Urinary bladder (tissue), 4 donors: ENCODE measurements around the gene LPIN3. TPM values are rescaled to one million over a fixed set of nuclear protein-coding genes. Genes with fewer than 3 reads are reported as not detected.

Source experiments
- DNase-seq: peaks from one replicate; pipeline ENCODE4 v3.0.0-alpha.2; 2015; ENCODE audit errors: extremely low spot score
- H3K27ac ChIP-seq: one replicate; pipeline ENCODE4 v1.5.1; 2013; ENCODE audit warnings: low read depth, mild to moderate bottlenecking, moderate library complexity
- H3K36me3 ChIP-seq: one replicate; pipeline ENCODE4 v1.6.1; 2013; ENCODE audit warnings: mild to moderate bottlenecking, moderate library complexity; ENCODE audit not compliant: insufficient read depth
- H3K4me1 ChIP-seq: one replicate; pipeline ENCODE4 v1.6.1; 2013; ENCODE audit warnings: mild to moderate bottlenecking, moderate library complexity; ENCODE audit not compliant: insufficient read depth
- H3K4me3 ChIP-seq: one replicate; pipeline ENCODE4 v1.5.1; 2013; ENCODE audit warnings: low read depth, low read length
- WGBS: extraction: QIAGEN DNeasy Blood & Tissue Kit; methylation state at CpG from one replicate; pipeline ENCODE4 v1.1.7; 2013; 5-methylcytosine and 5-hydroxymethylcytosine counted together
- polyA plus RNA-seq: library from polyadenylated mRNA; stranded (reverse); fragments of 200-250 nt; gene quantifications from one replicate; pipeline ENCODE4 v1.2.3, GENCODE V29; 2013
- total RNA-seq: library from RNA; depleted of rRNA; stranded (reverse); fragments of >200 nt; gene quantifications from one replicate; pipeline ENCODE4 v1.2.3, GENCODE V29; 2014
- donor health status: healthy with polysubstance abuse.
- donor health status: healthy.

LPIN3 gene
- total and polyA plus RNA-seq, 2 donors = 4.7 to 10.8 TPM

DNA sequence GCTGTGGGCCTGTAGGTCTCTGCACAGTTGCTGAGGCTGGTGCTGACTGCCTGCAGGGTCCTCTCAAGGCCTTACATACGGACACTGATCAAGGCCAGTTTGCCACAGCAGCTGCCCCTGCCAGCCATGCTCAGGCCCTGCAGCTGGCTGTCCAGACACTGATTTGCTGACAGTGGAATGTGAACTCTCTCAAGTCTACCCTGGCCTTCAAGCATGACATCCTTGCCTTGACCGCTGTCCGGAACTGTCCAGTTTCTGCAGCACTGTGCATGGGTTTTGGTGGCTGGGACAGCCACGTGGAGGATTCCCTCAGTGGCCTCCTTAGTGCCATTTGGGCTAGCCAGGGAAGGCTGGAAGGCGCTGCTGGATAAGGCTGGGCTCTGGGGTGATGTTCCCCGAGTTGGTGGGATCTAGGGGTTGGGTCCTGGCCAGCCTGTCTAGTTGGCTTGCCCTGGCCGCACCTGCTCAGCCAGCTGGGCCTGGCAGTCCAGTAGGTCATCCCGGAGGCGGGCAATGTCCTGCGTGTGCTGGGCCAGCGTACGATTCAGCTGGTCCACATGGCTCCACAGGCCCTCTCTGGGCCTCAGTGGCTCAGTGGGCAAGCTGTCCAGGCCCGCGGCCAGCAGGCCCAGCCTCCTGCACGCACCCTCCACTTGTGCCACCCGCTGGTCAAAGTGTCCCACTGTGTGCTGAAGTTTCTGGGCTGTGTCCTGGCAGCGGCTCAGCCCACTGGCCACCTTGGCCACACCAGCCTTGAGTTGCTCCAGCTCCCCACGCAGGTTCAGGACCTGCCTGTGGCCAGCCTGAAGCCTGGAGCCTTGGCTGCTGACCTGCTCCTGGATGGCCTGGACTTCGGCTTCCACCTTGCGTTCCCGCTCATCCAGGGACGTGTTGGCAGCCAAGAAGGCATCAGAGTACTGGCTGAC lies 20.5 kb downstream of the LPIN3 start:
- WGBS = 92% methylated on average over 22 of the region's 22 CpGs
- DNase-seq = no peak
- Histone ChIP-seq H3K4me1 (no peaks in the 10 kb centered on the region), H3K27ac (no peak overlapping the region), H3K36me3 (no peaks in the 10 kb centered on the region), H3K4me3 (no peak overlapping the region)

- DNase-seq = no peak
- WGBS = 87% methylated on average over 45 of the region's 45 CpGs
- Histone ChIP-seq H3K36me3 (no peaks in the 10 kb centered on the region), H3K4me1 (no peaks in the 10 kb centered on the region), H3K4me3 (no peak overlapping the region), H3K27ac (no peak overlapping the region)
Measured at GRCh38 chr20:41361757-41362747, 21.4 kb downstream of the LPIN3 start.

DNA sequence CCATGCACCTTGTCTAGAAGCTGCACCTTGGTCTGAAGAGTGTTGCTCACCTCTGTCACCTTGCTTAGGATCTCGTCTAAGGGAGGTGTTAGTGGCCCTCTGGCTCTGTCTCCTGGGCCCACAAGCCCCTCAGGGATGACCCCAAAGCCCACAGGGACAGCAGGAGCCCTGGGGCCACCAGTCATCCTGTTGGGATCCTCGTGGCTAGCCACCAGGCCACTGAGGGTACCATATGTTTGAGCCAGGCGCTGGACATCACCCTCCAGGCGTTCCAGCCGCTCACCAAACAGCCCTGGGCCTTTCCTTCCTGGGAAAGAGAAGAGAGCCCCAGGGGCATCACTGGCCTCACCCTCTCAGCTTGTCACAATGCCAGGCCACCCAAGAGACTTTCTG lies 22.1 kb downstream of the LPIN3 start:
- Histone ChIP-seq H3K27ac (no peak overlapping the region), H3K4me1 (no peaks in the 10 kb centered on the region), H3K4me3 (no peak overlapping the region), H3K36me3 (no peaks in the 10 kb centered on the region)
- 94% methylated on average over 5 of the region's 5 CpGs for WGBS
- no peak for DNase-seq

GRCh38 chr20:41363601-41364000 lies 23.0 kb downstream of the LPIN3 start:
- H3K4me1 ChIP-seq = no peaks in the 10 kb centered on the region
- WGBS = 94% methylated on average over 7 of the region's 7 CpGs
- H3K4me3 ChIP-seq = no peak overlapping the region
- no peak overlapping the region for H3K27ac ChIP-seq
- DNase-seq = no peak
- no peaks in the 10 kb centered on the region for H3K36me3 ChIP-seq

DNA sequence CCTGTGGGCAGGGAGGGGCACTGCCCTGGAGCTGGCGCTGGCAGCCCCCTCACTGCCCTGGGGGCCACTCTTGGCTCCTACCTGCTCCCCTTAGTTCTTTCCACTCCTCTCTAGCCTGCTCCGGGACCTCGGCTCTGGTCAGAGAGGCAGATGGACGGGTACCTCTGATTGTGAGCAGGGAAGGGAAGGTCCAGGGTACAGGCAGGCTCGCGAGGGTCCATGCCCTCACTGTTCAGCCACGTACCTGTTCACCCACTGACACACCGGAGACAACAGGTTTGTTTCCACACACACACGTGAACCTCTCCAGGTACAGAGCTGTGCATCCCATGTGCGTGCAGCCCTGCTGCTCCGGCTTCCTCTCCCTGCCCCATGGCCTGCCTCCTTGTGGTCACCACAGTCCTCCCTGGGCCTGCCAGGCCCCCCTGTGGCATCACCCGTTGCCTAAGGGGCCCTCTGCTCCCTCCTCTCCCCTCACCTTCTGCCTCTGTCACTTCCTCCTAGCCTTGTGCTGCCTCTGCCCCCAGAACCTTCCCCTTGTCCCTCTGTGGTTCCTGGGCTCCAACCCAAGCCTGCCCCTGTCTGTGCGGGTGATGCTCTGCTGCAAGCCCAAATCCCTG lies 23.7 kb downstream of the LPIN3 start:
- no peak overlapping the region for H3K27ac ChIP-seq
- no peaks in the 10 kb centered on the region for H3K4me1 ChIP-seq
- 85% methylated on average over 13 of the region's 13 CpGs for WGBS
- no peak for DNase-seq
- H3K36me3 ChIP-seq = no peaks in the 10 kb centered on the region
- H3K4me3 ChIP-seq = no peak overlapping the region

GRCh38 chr20:41364967-41365765 lies 24.5 kb downstream of the LPIN3 start:
- Histone ChIP-seq H3K36me3 (no peaks in the 10 kb centered on the region), H3K4me3 (no peak overlapping the region), H3K27ac (no peak overlapping the region), H3K4me1 (no peaks in the 10 kb centered on the region)
- no peak for DNase-seq
- WGBS = 89% methylated on average over 19 of the region's 19 CpGs

DNA sequence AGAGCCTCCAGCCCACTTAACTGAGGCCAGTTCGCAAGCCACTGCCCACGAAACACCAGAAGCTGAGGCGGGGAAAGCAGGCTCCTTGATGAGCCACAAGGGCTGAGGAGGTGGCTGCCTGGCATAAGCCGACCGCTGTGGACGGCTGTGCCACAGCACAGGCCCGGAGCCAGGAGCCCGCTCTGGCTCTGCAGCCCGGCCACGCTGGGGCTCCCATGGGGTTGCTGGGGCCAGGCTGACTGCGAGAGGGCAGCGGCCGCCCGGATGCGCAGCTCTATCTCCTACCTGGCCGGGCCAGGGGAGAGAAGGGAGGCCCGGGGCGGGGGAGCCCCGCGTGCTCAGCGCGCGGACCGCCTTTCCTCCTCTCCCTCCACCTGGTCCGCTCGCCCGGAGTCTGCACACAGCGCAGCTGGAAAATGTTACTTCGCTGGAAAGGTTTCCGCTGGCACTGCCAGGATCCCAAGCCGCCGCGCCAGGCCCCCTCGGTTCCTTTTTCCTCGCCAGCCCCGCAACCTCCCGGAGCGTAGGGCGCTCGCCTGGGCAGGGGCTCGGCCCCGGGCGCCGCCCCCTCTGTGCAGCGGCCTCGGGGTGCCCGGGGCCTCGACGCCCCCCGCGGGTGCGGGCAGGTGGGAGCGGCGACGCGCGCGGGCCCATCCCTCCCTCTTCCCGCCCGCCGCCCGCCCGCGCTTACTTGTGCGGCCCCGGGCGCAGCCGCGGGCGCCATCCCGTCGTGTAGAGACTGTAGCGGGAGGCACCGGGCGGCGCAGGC lies 25.3 kb downstream of the LPIN3 start:
- no peak for DNase-seq
- H3K4me1 ChIP-seq = no peaks in the 10 kb centered on the region
- H3K4me3 ChIP-seq = peak overlapping the region; percentile 44
- H3K36me3 ChIP-seq = no peaks in the 10 kb centered on the region
- no peak overlapping the region for H3K27ac ChIP-seq
- 5% methylated on average over 76 of the region's 76 CpGs for WGBS

- no peaks in the 10 kb centered on the region for H3K4me1 ChIP-seq
- H3K36me3 ChIP-seq = no peaks in the 10 kb centered on the region
- no peak for DNase-seq
- no peak within 1 kb of the TSS for H3K27ac ChIP-seq
- peak within 1 kb of the TSS; percentile 44 for H3K4me3 ChIP-seq
- WGBS = 9% methylated on average over 93 of the region's 93 CpGs
Measured at GRCh38 chr20:41366546-41367392, 26.1 kb downstream of the LPIN3 start, which contains the start of gene EMILIN3. Gene EMILIN3, minus strand, starts transcription at chr20:41366818. Its CDS starts 184 bp downstream, at chr20:41366634.

GRCh38 chr20:41367393-41367695 lies 26.7 kb downstream of the LPIN3 start:
- DNase-seq = no peak
- WGBS = 84% methylated on average over 13 of the region's 13 CpGs
- Histone ChIP-seq H3K36me3 (no peaks in the 10 kb centered on the region), H3K27ac (no peak overlapping the region), H3K4me3 (no peak overlapping the region), H3K4me1 (no peaks in the 10 kb centered on the region)

DNA sequence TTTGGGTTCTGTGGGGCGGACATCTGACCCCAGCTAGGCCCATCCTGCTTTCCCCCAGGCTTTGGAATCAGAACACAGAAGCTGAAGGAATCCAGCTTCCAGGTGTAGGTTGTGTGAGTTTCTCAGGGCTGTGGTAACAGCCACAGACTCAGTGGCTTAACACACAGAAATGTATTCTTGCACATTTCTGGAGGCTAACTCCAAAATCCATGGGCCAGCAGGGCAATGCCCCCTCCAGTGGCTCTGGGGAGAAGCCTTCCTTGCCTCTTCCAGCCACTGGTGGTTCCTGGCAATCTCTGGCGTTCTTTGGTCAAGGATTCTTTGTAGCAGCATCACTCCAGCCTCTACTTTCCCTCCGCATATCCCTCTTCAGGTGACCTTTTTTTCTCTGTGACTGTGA lies 27.3 kb downstream of the LPIN3 start:
- H3K4me3 ChIP-seq = no peak overlapping the region
- no peak for DNase-seq
- 95% methylated on average over 3 of the region's 3 CpGs for WGBS
- no peaks in the 10 kb centered on the region for H3K36me3 ChIP-seq
- no peaks in the 10 kb centered on the region for H3K4me1 ChIP-seq
- no peak overlapping the region for H3K27ac ChIP-seq

DNA sequence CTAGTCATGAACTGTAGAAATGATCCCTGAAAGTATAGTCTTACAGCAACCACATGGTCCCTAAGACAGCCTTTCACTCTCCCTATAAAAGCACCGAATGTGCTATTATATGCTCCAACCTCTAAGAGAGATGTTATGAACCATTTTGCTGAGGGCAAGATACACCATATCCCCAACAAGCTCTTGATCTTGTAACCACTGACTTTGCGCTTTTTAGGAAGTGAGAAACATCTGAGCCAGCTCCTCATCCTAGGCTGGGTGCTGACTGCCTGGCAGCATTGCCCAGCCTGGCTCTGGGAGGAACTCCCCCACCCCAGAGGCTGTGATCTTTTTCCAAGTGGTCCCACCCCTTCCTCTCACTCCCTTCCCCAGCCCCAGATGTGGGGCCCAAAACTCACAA lies 29.1 kb downstream of the LPIN3 start:
- Histone ChIP-seq H3K4me1 (no peaks in the 10 kb centered on the region), H3K36me3 (no peaks in the 10 kb centered on the region), H3K27ac (no peak overlapping the region), H3K4me3 (no peak overlapping the region)
- WGBS = 67% methylated on average over 2 of the region's 2 CpGs
- no peak for DNase-seq

GRCh38 chr20:41370176-41370575 lies 29.6 kb downstream of the LPIN3 start:
- no peaks in the 10 kb centered on the region for H3K4me1 ChIP-seq

More at GRCh38 chr20:41370176-41370575, 29.6 kb downstream of the LPIN3 start:
- no peak for DNase-seq
- 89% methylated on average over 5 of the region's 5 CpGs for WGBS
- Histone ChIP-seq H3K36me3 (no peaks in the 10 kb centered on the region), H3K27ac (no peak overlapping the region), H3K4me3 (no peak overlapping the region)
